Stimulated activated CD8-positive, alpha-beta memory T cell treated with anti-CD3 and anti-CD28 coated beads, Interleukin-4, amount 100 ng/mL, for 24 hours (primary cell): Measurements from ENCODE around the gene MNX1.

ENCODE experiments used
- DNase-seq: peaks from one replicate; pipeline ENCODE4 v3.0.0-alpha.2; 2020; ENCODE audit warnings: low read depth

Gene MNX1

GRCh38 chr7:157002819-157003421 is 7.5 kb downstream of the MNX1 start:
- no peak for DNase-seq

GRCh38 chr7:157001920-157002818 is 8.3 kb downstream of the MNX1 start:
- no peak for DNase-seq

GRCh38 chr7:157000741-157001653 is 9.5 kb downstream of the MNX1 start:
- no peak for DNase-seq

- DNase-seq: no peak
Measured at GRCh38 chr7:156999958-157000726, 10.3 kb downstream of the MNX1 start.

- no peak for DNase-seq
Measured at GRCh38 chr7:156998988-156999957, 11.2 kb downstream of the MNX1 start.

- DNase-seq: no peak
Measured at GRCh38 chr7:156994417-156994816, 16.0 kb downstream of the MNX1 start.

GRCh38 chr7:156993925-156994235 is 16.6 kb downstream of the MNX1 start:
- DNase-seq: no peak

- no peak for DNase-seq
Measured at GRCh38 chr7:156993021-156993924, 17.2 kb downstream of the MNX1 start.

- DNase-seq: no peak
Measured at GRCh38 chr7:156989766-156990535, 20.5 kb downstream of the MNX1 start.

- no peak for DNase-seq
Measured at GRCh38 chr7:156988343-156989185, 21.9 kb downstream of the MNX1 start.

- DNase-seq: no peak
Measured at GRCh38 chr7:156986378-156986777, 24.1 kb downstream of the MNX1 start.

- DNase-seq: no peak
Measured at GRCh38 chr7:156985101-156985992, 25.1 kb downstream of the MNX1 start.

- no peak for DNase-seq
Measured at GRCh38 chr7:156984174-156984891, 26.1 kb downstream of the MNX1 start.

GRCh38 chr7:156979711-156980110 is 30.8 kb downstream of the MNX1 start:
- DNase-seq: no peak

- no peak for DNase-seq
Measured at GRCh38 chr7:156979007-156979606, 31.4 kb downstream of the MNX1 start.

- DNase-seq: no peak
Measured at GRCh38 chr7:156975620-156976019, 34.8 kb downstream of the MNX1 start.
